Amniotic stem cell (primary cell): Measurements from ENCODE around the gene TDRD9.

Experiments
- DNase-seq: peaks from one replicate; lab custom pipeline; 2025; lab: John Stamatoyannopoulos, UW

The TDRD9 gene

DNA sequence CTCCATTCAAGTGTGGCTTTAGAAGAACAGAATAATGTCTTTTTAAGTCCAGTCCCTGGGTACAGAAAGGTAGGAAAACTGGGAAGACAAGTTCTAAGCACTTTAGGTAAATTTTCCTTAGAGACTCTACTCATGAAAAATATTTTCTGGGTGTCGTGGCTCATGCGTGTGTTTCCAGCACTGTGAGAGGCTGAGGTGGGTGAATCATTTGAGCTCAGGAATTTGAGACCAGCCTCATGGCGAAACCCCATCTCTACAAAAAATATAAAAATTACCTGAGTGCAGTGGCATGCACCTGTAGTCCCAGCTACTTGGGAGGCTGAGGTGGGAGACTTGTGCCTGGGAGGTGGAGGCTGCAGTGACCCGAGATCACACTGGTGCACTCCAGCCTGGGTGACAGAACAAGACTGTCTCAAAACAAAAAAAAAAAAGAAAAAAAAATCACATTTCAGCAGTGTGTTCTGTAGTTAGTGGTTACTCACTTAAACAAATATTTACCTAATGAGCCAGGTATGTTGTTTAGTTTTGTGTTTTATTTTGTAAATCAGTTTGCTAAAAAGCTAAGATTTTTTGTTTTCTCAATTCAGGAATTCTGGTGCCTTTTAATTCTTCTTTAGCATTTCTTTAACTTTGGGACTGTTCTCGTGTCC is 66.4 kb downstream of the TDRD9 start:
- DNase-seq = no peak

DNA sequence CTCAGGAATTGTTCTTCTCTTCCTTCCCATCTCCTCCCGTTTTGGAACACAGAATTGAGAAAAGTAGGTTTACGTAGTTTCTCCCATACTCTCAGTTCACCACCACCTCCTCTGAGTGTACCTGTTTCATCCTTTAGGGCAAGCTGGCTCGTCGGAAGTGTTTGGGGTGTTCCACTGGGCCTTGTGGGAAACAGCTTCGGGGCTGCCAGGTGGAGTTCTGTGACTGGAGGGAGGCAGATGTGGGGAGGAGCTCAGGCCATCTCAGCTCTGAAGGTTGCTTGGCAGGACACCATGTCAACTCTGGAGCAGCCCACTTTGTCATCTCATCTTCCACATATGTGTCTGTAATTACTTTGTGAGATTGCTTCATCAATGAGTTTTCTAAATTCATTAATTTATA is 67.6 kb downstream of the TDRD9 start:
- DNase-seq = no peak

DNA sequence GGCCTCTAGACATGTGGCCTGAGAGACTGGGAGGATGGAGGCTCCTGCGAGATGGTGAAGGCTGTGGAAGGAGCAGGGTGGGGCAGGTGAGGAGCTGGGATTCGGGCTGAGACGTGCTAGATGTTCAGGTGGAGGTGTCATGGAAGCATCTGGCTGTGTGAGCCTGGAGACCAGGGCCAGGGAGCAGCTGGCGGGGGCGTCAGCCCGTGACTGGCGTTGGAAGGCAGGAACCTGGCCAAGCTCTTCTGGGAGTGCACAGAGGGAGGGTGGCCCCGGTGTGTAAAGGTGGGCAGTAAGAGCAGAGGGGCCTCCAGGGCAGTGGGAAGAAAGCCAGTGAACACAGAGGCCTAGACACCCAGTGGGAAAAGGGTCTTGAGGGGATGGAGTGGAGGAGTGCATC is 69.1 kb downstream of the TDRD9 start:
- no peak for DNase-seq

DNA sequence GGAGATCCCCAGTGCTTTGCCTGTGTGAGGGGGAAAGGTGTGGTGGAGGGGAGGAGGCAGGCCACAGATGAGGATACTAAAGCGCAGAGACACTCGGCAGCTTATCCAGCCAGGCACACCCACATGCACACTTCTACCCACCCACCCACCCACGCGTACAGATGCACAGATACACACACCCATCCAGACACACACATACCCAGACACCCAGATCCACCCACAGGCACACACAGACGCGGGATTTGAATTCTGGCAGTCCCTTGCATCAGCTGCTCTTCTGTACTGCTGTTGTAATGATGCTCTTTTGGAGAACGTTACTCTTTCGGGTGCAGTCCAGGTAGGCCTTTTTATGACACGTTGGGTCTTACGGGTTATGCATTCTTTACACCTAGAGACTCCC is 69.8 kb downstream of the TDRD9 start:
- no peak for DNase-seq

DNA sequence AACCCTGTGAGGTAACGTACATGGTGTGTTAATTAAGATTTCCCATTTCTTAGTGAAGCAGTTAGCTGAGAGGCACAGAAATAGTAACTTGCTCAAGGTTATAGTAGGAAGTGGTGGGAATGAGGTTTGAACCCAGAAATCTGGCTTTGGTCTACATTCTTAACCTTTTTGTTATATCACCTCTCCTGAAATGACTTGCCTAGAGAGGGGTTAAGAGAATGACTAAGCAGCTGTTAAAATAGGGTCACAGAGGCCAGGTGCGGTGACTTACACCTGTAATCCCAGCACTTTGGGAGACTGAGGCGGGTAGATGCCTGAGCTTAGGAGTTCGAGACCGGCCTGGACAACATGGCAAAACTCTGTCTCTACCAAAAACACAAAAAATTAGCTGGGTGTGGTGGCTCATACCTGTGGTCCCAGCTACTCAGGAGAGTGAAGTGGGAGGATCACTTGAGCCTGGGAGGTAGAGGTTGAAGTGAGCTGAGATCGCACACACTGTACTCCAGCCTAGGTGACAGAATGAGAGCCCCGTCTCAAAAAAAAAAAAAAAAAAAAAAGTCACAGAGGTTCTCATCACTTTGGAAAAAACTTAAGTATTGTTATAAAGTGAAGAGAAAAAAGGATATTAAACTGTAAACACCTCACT is 71.7 kb downstream of the TDRD9 start:
- DNase-seq = no peak

DNA sequence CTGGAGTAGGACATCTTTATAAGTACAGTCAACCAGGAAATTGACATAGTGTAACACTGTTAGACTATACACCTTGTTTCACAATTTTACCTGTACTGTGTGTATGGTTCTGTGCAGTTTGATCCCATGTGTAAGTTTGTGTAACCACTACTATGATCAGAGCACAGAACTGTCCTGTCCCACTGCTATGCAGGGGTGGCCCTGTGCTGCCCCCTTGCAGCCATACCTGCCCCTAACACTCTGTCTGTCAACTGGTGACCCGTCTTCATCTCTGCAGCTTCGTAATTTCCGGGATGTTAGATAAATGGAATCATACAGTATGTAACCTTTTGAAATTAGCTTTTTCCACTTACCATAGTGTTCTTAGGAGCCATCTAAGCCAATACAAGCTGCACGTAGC is 72.7 kb downstream of the TDRD9 start:
- DNase-seq = no peak

DNA sequence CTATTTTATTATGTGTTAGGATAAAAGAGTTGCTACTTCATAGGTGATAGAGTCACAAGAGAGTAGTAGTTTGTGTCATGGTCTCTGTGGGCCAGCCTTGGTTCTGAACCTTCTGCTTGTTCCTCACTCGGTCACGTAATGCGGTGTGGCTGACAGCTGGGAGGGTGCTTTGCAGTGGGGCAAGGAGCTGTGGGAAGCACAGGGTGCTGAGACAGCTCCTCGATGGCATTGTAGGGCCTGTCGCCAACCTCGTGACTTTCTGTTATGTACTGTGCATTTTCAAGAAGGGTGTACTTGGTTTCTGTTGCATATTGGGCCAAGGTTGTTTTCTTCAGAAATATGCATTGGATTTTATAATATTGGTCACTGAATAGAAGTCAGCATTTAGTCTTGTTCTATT is 75.4 kb downstream of the TDRD9 start:
- DNase-seq = no peak

DNA sequence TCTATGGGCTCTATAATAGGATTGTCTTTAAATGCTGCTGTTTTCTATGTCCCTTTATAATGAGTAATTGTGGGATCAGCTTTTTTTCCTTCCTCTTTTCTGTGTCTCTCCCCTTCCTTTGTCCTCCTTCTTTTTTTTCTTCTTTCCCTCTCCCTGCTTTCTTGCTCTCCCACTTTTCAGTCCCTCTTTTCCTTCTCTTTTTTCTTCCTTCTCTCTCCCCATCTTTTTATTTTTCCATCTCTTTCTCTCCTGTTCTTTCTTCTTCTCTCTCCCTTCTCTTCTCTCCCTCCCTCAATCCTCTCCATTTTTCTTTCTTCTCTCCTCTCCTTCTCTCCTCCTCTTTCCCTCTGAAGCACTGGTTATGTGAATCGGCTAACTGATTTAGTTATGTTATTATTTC is 76.6 kb downstream of the TDRD9 start:
- DNase-seq = no peak

DNA sequence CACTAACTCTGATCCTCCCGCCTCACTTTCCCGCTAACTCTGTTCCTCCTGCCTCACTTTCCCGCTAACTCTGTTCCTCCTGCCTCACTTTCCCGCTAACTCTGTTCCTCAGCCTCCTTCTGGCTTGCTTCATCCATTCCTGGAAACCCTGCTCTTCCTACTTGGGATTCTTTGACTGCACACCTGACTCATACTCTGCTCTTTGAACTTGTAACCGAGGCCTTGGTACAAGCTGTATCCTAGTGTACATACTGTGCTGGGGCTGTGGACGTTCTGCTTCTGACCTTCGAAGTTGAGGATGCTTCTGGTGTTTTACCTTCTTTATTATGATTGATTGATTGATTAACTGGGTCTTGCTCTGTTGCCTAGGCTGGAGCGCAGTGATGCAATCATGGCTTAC is 77.2 kb downstream of the TDRD9 start:
- no peak for DNase-seq

DNA sequence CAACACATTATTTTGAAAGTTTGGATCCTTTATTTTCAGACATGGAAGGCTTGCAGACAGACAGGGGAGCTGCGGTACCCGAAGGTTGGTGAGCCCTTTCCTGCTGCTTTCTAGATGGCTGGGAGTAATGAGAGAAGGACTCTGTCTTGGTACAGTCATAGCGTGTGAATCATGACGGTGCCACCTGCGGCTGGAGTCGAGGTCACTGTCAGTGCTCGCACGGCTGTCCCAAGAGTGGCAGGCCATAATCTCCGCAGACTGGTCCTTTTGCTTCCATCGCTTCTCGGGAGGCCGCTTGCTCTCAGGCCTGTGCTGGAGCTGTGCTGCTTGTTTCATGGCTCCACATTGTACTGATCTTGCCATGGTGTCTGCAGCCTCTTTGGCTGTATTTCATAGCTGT is 78.9 kb downstream of the TDRD9 start:
- DNase-seq = no peak

DNA sequence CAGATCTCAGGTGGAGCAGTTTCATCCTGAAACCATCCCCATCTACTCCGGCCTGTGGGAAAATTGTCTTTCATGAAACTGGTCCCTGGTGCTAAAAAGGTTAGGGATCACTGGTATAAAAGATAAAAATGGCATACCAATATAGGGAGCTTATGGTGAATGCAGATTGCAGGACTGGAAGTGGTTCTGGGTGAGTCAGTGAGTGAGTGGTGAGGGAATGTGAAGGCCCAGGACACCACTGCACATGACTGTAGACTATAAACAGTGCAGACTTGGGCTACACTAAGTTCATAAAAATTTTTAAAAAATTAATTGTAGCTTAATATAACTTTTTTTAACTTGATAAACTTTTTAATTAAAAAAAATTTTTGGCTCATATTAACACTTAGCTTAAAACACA is 81.0 kb downstream of the TDRD9 start:
- no peak for DNase-seq

DNA sequence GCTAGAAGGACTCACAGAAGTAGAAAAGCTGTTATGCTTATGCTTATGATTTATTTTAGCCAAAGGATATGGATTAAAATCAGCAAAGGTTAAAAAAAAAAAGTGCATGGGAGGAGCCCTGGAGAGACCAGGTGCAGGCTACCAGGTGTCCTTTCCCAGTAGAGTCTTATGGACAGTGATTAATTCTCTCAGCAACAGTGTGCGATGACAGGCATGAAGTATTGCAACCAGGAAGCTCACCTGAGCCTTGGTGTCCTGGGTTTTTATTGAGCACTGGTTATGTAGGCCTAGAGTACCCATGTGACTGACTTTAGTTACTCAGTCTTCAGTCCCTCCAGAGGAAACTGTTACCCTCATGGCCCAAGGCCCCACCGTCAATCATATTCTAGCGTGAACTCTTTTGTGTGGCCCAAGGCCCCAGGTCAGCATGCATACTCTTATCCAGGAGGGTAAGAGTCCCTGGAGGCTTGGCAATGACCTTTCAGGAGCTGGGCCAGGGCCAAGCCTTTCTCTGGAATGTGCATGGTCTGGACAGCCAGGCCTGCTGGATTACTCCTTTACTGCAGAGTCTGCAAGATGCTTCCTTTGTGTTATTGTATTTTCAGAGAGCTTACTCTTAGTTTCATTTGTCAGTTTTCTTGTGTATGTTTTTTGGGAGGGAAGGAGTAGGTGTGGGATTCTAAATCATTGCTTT is 83.7 kb downstream of the TDRD9 start:
- DNase-seq = no peak

DNA sequence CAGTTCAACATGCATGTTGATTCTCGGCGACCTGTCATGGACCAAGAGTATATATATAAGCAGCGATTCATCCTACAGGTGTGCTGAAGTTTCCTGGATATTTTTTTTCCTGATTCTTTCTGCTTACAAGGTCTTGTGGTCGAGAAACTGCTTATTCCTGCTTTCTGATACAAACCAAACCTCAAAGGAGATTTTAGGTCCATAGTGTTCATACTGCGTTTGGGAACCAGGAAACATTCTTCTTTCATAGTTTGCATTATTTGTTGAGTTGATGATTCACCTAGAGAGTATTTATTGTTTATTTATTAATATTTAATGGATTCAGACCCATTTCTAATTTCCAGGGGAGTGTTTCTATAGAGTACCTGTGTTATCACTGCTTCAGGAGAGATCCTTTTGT is 86.5 kb downstream of the TDRD9 start:
- DNase-seq = no peak

DNA sequence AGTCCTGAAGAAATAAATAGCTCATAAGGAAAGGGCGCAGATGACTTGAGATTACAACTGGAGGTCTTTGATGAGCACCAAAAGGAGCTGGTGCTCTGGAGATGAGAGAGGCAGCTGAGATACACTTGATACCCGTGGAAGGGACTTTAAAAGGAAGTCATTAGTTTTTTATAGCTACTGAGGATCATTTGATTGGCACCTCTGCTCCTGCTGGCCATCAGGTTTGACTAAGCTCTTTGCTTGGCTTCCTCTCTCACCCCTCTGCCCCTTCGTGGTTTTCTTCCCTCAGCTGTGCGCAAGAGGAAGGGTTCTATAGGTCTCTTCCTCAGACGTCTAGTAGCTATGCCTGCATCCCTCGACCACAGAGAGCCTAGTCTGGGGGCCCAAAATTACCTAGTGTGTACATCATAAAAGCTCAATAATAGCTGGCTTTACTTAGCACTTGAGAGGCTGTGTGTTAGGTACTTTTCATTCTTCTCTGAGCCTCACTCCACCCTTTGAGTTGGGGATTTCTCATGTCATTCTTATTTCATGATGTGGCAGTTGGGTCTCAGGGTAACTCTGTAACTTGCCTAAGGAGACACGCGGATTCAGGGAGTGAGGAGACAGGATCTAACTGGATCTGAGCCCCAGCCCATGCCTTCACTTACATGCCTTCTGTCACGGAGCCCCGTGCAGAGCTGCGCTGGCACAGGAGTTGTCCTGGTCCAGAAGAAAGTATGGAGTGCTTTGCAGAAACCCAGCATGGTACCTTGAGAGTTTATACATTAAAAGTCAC is 88.8 kb downstream of the TDRD9 start:
- DNase-seq = no peak

DNA sequence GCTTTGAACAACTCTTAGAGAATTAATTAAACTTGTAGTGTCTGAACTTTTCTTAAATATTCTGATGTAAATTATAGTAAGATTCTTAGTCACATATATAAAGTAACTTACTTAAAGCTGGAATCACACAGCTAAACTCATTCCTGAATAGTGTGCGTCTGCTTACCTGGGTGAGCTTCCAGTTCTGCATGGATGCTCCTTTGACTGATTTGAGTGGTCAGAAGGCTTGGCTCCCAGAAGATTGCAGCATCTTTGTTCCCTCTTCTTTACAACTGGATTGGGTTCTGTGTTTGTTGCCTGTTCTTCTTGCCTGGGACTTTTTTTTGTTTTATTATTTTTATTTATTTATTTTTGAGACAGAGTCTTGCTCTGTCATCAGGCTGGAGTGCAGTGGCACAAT is 90.8 kb downstream of the TDRD9 start:
- no peak for DNase-seq

DNA sequence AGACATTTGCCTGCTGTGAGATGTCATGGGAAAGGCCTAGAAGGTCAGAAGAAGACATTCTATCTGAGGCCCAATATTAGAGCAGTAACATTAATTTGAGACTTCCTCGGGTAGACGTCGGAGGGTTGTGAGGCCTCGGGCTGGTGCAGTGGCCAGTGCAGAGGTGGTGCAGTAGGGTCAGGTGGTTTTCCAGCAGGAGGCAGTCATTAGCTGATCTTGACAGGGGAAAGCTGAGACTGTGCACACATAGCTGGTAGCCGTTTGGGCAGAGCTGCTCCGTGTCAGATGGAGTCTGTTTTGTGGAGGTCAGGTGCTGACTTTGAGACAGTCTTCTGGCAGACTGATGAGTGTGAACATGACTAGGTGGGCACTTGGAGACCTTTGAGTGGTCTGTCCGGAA is 91.5 kb downstream of the TDRD9 start:
- DNase-seq = no peak

DNA sequence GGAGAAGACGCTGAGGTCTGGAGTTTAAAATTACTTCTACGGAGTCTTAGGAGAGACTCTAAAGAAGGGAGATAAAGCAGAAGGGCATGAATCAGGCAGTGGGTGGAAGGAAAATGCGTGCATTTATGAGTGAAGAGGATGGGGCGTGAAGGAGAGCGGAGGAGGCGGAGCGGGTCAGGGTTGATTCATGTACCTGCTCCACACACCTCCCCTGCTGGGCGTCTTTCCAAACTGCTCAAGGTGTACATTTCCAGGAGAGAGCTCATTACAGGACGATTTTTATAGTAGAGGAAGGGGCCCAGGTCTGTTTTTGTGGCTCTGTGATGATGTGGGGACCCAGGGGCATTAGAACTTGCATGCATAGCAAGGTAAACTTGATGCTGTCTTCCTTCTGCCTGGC is 92.2 kb downstream of the TDRD9 start:
- DNase-seq = no peak

DNA sequence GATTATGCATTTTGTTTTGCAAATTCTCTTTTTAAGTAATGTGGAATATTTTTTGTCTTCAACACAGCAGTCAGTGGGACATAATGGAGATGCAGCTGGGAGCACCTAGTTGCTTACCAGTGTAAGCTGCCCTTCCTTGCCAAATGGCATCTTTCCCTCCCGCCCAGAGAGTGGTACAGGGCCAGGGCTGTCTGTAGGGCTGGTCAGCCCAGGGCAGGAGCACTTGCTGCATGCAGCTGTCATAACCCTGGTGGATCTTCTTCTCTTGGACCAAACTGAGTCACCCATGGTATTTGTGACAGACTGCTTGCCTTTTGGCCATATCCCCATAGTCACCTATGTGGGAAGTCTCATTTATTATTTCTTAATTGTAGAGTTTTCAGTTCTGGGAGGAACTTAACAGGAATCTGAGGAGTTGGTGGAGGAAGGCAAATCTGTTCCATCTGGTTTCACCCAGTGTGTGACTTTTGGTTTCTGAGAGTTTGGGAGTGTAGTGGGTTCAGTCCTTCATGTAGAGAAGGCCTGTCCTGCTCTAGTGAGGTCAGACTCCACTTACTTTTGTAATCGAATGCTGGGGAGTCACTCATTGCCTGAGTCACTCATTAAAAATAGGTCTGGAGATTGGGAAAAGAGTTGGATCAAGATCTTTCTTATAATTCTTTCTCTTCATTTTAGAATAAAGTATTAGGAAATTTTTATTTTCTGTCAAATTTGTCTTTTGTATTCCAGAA is 95.2 kb downstream of the TDRD9 start:
- no peak for DNase-seq

DNA sequence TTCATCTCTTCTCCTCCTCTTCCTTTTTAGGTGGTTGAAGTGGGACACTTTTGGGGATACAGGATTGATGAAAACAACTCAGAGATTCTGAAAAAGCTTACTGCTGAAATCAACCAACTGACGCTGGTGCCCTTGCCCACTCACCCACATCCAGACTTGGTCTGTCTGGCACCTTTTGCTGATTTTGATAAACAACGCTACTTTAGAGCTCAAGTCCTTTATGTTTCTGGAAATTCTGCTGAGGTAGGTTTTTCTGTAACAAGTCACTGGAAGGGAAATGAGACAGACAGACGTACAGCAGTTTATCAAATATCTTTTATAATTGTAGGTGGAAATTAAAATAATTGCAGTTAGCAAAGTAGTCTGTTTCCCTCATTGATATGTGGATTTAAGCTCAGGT is 97.3 kb downstream of the TDRD9 start:
- no peak for DNase-seq

DNA sequence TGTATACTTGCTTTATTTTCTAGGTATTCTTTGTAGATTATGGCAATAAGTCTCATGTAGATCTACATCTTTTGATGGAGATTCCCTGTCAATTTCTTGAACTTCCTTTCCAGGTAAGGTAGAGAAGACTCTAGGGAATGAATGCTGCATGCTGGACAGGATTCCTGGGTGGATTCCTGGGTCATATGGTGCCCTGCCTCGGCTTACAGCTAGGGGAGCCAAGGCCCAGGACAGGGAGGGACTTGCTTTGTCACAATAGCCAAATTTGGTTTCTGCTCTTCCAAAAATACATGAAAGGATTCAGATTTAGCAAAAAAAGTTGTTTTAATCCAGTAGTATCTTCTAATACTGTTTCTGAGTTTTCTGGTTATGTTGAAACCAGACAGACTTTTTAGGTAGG is 97.8 kb downstream of the TDRD9 start:
- no peak for DNase-seq

DNA sequence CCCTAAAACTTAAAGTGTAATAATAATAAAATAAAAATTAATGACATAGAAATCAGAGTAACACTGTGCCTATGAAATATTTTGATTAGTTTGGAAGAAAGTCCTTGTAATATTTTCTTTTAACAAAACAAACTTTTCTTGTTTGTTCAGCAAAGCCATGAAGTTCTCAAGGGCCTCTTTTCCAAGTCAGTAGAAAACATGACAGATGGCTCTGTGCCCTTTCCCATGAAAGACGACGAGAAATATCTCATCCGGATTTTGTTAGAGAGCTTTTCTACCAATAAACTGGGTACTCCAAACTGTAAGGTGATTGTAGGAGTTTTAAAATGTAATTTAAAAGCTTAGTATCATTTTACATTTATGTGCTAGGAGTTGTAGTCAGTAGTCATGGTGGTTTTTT is 102.7 kb downstream of the TDRD9 start:
- DNase-seq = no peak

DNA sequence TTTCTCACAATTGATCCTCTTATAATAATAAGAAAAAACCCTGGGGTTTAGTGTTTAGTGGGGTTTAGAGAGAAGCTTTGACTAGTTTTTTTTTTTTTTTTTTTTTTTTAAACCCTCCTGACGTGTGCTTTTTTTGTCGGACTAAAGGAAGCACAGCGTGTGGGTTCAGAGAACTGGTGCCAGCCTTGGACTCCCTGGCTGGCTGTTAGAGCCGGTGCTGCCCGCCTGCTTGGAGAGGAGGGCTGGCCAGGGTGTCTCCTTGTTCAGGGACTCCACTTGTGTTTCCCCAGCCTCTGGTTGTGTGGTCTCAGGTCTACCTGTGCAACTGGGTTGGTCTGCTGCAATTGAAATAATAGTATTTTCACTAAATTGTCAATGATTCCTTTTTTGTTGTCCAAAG is 103.1 kb downstream of the TDRD9 start:
- DNase-seq = no peak
